CD4-positive, alpha-beta T cell (primary cell): Measurements from ENCODE around the gene AVEN. TPM values are rescaled to one million over a fixed set of nuclear protein-coding genes. Genes with fewer than 3 reads are reported as not detected.
"Not testable (repeated sequence)": the region's sequence is repeated elsewhere in the genome, so short reads cannot be mapped to it uniquely, and the experiment has no call there.

Source experiments
- ATAC-seq: fragments of 200-7000 bp; cut with Tn5 transposase; one replicate; pipeline ENCODE4 v1.10.0; 2022; ENCODE audit warnings: mild to moderate bottlenecking; ENCODE audit not compliant: poor library complexity
- CTCF ChIA-PET: fragments of 350-600 bp; sonication (Branson Sonifier 250); formaldehyde crosslinking; loops from one replicate; lab custom pipeline; 2021; ENCODE audit warnings: antibody characterized with exemption, inconsistent platforms; lab: Charles Lee
- POLR2A ChIA-PET: fragments of 350-600 bp; sonication (Branson Sonifier 250); formaldehyde crosslinking; loops from one replicate; lab custom pipeline; 2021; ENCODE audit warnings: antibody characterized with exemption, inconsistent platforms; lab: Charles Lee
- DNase-seq, 14 experiments: peaks; one replicate each; pipeline ENCODE4 v3.0.0-alpha.2; 2013 to 2020; ENCODE audit warnings: mixed read lengths in 2 of 14
- H3K27ac ChIP-seq, 2 donors: one replicate each; pipeline versions ENCODE4 v1.5.1 to v1.7.0; 2013; ENCODE audit warnings: low read length in 2 of 2, low read depth in 1 of 2, mild to moderate bottlenecking in 1 of 2
- H3K27me3 ChIP-seq, 2 experiments: 1 replicate in 1 of 2; 2 replicates in 1 of 2; pipeline versions ENCODE4 v1.6.1 to v1.7.0; 2013; ENCODE audit warnings: low read length in 2 of 2, control low read depth in 1 of 2, mild to moderate bottlenecking in 1 of 2, moderate library complexity in 1 of 2; ENCODE audit not compliant: insufficient read depth in 2 of 2, control insufficient read depth in 1 of 2
- H3K36me3 ChIP-seq: one replicate; pipeline ENCODE4 v1.6.1; 2013; ENCODE audit warnings: low read length, control low read depth; ENCODE audit not compliant: insufficient read depth
- H3K4me1 ChIP-seq: one replicate; pipeline ENCODE4 v1.6.1; 2013; ENCODE audit warnings: low read length, control low read depth; ENCODE audit not compliant: insufficient read depth
- H3K4me3 ChIP-seq: one replicate; pipeline ENCODE4 v1.5.1; 2013; ENCODE audit warnings: mild to moderate bottlenecking, low read length, moderate library complexity
- H3K9me3 ChIP-seq, 2 experiments: 1 replicate in 1 of 2; 2 replicates in 1 of 2; pipeline versions ENCODE4 v1.6.1 to v1.7.0; 2013; ENCODE audit warnings: low read length in 2 of 2, mild to moderate bottlenecking in 2 of 2, control low read depth in 1 of 2, moderate library complexity in 1 of 2; ENCODE audit not compliant: control insufficient read depth in 1 of 2, insufficient read depth in 1 of 2
- H3K27ac Mint-ChIP-seq: one replicate; pipeline ENCODE4 v1.8.0; 2020; ENCODE audit warnings: mixed read lengths
- H3K27me3 Mint-ChIP-seq: one replicate; pipeline ENCODE4 v1.8.0; 2021; ENCODE audit warnings: mixed read lengths
- H3K36me3 Mint-ChIP-seq: one replicate; pipeline ENCODE4 v1.8.0; 2021; ENCODE audit warnings: low read depth, mixed read lengths
- H3K4me1 Mint-ChIP-seq: one replicate; pipeline ENCODE4 v1.8.0; 2021; ENCODE audit warnings: low read depth, mixed read lengths
- H3K4me3 Mint-ChIP-seq: one replicate; pipeline ENCODE4 v1.8.0; 2020; ENCODE audit warnings: mild to moderate bottlenecking, mixed read lengths
- H3K9me3 Mint-ChIP-seq: one replicate; pipeline ENCODE4 v1.8.0; 2020; ENCODE audit warnings: mixed read lengths
- CTCF ChIP-seq: fragments of 200-600 bp; IDR thresholded peaks from one replicate; pipeline ENCODE4 v1.8.0; 2022; ENCODE audit warnings: antibody characterized with exemption, mild to moderate bottlenecking
- intact Hi-C, 2 experiments: fragments of 100-400 bp; cut with DNase I in 1 of 2; cut with micrococcal nuclease in 1 of 2; formaldehyde crosslinking; loops; one replicate each; pipeline versions ENCODE4 v1.15.1 to v1.9.0; 2023 to 2025; cut with DNase I, micrococcal nuclease
- total RNA-seq, 174 experiments: library from RNA in 2 of 174; stranded (reverse) in 2 of 174; gene quantifications; one replicate each; pipeline ENCODE4 v1.2.3 and lab custom pipeline; 2021 to 2026

AVEN gene
- total RNA-seq, 2 experiments from 2014 or later = 4.5 to 4.9 TPM

- DNase-seq (no peak), ATAC-seq (no peak)
- H3K4me3 Mint-ChIP-seq = no peak overlapping the region
These were observed 29.3 kb downstream of the AVEN start for GRCh38 chr15:34009656-34010055.

GRCh38 chr15:34006381-34006780 is 32.6 kb downstream of the AVEN start:
- Histone ChIP-seq H3K4me3 (no peak overlapping the region), H3K36me3 (no peaks in the 10 kb centered on the region), H3K9me3 (no peaks in the 10 kb centered on the region), H3K27me3 (no peaks in the 10 kb centered on the region), H3K4me1 (no peaks in the 10 kb centered on the region), H3K27ac (no peak overlapping the region)
- Mint-ChIP-seq H3K4me1 (no peaks in the 10 kb centered on the region), H3K9me3 (no peaks in the 10 kb centered on the region), H3K36me3 (peaks cover 5% of the 10 kb centered on the region), H3K4me3 (no peak overlapping the region), H3K27me3 (no peaks in the 10 kb centered on the region), H3K27ac (no peak overlapping the region)
- intact Hi-C loops = no loop called here
- ChIA-PET POLR2A (no interaction called here), CTCF (no interaction called here)
- DNase-seq (no peak), ATAC-seq (no peak)
- TF ChIP-seq CTCF = no peak

More at GRCh38 chr15:34009656-34010055, 29.3 kb downstream of the AVEN start:
- H3K4me1 ChIP-seq = no peaks in the 10 kb centered on the region
- H3K4me3 ChIP-seq = no peak overlapping the region
- no peak for TF ChIP-seq CTCF
- CTCF ChIA-PET = no interaction called here
- no peaks in the 10 kb centered on the region for H3K36me3 ChIP-seq
- intact Hi-C loops = no loop called here
- POLR2A ChIA-PET = no interaction called here
- no peaks in the 10 kb centered on the region for H3K9me3 ChIP-seq
- no peaks in the 10 kb centered on the region for H3K27me3 ChIP-seq
- no peak overlapping the region for H3K27ac Mint-ChIP-seq
- no peak overlapping the region for H3K27ac ChIP-seq
- H3K36me3 Mint-ChIP-seq = no peaks in the 10 kb centered on the region
- H3K9me3 Mint-ChIP-seq = no peaks in the 10 kb centered on the region
- H3K4me1 Mint-ChIP-seq = no peaks in the 10 kb centered on the region
- H3K27me3 Mint-ChIP-seq = no peaks in the 10 kb centered on the region

- no peaks in the 10 kb centered on the region for H3K4me1 Mint-ChIP-seq
- ChIA-PET CTCF (no interaction called here), POLR2A (no interaction called here)
- H3K36me3 Mint-ChIP-seq = peaks cover 5% of the 10 kb centered on the region
- H3K4me3 Mint-ChIP-seq = no peak overlapping the region
- no peak for DNase-seq
- H3K27ac Mint-ChIP-seq = no peak overlapping the region
- no peaks in the 10 kb centered on the region for H3K27me3 Mint-ChIP-seq
- Histone ChIP-seq H3K36me3 (no peaks in the 10 kb centered on the region), H3K4me3 (no peak overlapping the region), H3K9me3 (no peaks in the 10 kb centered on the region), H3K4me1 (no peaks in the 10 kb centered on the region), H3K27me3 (no peaks in the 10 kb centered on the region), H3K27ac (no peak overlapping the region)
- no peak for ATAC-seq
- H3K9me3 Mint-ChIP-seq = no peaks in the 10 kb centered on the region
- TF ChIP-seq CTCF = no peak
- intact Hi-C loops = no loop called here
These were observed 37.5 kb downstream of the AVEN start for GRCh38 chr15:34001536-34001935.

- H3K4me3 Mint-ChIP-seq, H3K27me3 ChIP-seq, H3K4me1 Mint-ChIP-seq, H3K9me3 Mint-ChIP-seq, intact Hi-C loops, H3K27me3 Mint-ChIP-seq, ATAC-seq, H3K4me3 ChIP-seq, DNase-seq, H3K36me3 Mint-ChIP-seq, H3K27ac ChIP-seq, H3K4me1 ChIP-seq, H3K36me3 ChIP-seq, CTCF ChIA-PET, H3K9me3 ChIP-seq, POLR2A ChIA-PET, H3K27ac Mint-ChIP-seq: not testable (repeated sequence)
These were observed 43.3 kb downstream of the AVEN start for GRCh38 chr15:33995666-33996065.
